Activated CD4-positive, alpha-beta T cell treated with anti-CD3 and anti-CD28 coated beads, Interleukin-2, amount 10 ng/mL, durations not matched to agents 24 days and 14 days (primary cell): ENCODE results near the gene USP17L28. TPM values are rescaled to one million over a fixed set of nuclear protein-coding genes. Genes with fewer than 3 reads are reported as not detected.
"Not testable (repeated sequence)": the region's sequence is repeated elsewhere in the genome, so short reads cannot be mapped to it uniquely, and the experiment has no call there.

Source experiments
- DNase-seq: peaks from one replicate; pipeline ENCODE4 v3.0.0; 2022
- H3K27ac Mint-ChIP-seq: one replicate; pipeline ENCODE4 v1.8.0; 2022; ENCODE audit warnings: mild to moderate bottlenecking, mixed read lengths
- H3K27me3 Mint-ChIP-seq: one replicate; pipeline ENCODE4 v1.8.0; 2022; ENCODE audit warnings: mixed read lengths
- H3K36me3 Mint-ChIP-seq: one replicate; pipeline ENCODE4 v1.8.0; 2022; ENCODE audit warnings: low read depth, mild to moderate bottlenecking, mixed read lengths
- H3K4me1 Mint-ChIP-seq: one replicate; pipeline ENCODE4 v1.8.0; 2021; ENCODE audit warnings: mixed read lengths
- H3K4me3 Mint-ChIP-seq: one replicate; pipeline ENCODE4 v1.8.0; 2022; ENCODE audit warnings: mild to moderate bottlenecking, moderate library complexity, mixed read lengths
- H3K9me3 Mint-ChIP-seq: one replicate; pipeline ENCODE4 v1.8.0; 2021; ENCODE audit warnings: mixed read lengths
- intact Hi-C: fragments of 100-400 bp; cut with micrococcal nuclease; formaldehyde crosslinking; loops from one replicate; pipeline ENCODE4 v1.15.1; 2023
- total RNA-seq: library from RNA; stranded (reverse); gene quantifications from 2 replicates; pipeline ENCODE4 v1.2.3, GENCODE V29; 2022

USP17L28 gene
- total RNA-seq, result not detected in 2 replicates

GRCh38 chr4:9348593-9348992 lies at the start of gene USP17L28:
Gene USP17L28, plus strand, starts transcription at chr4:9348893. Its CDS starts 0 bp downstream, at chr4:9348893.
- H3K36me3 Mint-ChIP-seq, H3K4me3 Mint-ChIP-seq, H3K4me1 Mint-ChIP-seq, H3K9me3 Mint-ChIP-seq, DNase-seq, H3K27me3 Mint-ChIP-seq, intact Hi-C loops, H3K27ac Mint-ChIP-seq: not testable (repeated sequence)

- H3K9me3 Mint-ChIP-seq, H3K4me1 Mint-ChIP-seq, H3K36me3 Mint-ChIP-seq, intact Hi-C loops, H3K4me3 Mint-ChIP-seq, H3K27me3 Mint-ChIP-seq, H3K27ac Mint-ChIP-seq: not testable (repeated sequence)
- DNase-seq, result peak; percentile 53
Measured at GRCh38 chr4:9324191-9324590, 24.5 kb upstream of the USP17L28 start.

GRCh38 chr4:9324865-9325264 lies 23.8 kb upstream of the USP17L28 start, which contains the start of gene USP17L24:
Gene USP17L24, plus strand, starts transcription at chr4:9325165. Its CDS starts 0 bp downstream, at chr4:9325165.
- H3K4me3 Mint-ChIP-seq, H3K4me1 Mint-ChIP-seq, H3K36me3 Mint-ChIP-seq, H3K9me3 Mint-ChIP-seq, H3K27me3 Mint-ChIP-seq, DNase-seq, intact Hi-C loops, H3K27ac Mint-ChIP-seq: not testable (repeated sequence)

GRCh38 chr4:9329611-9330010 lies 19.1 kb upstream of the USP17L28 start, which contains the start of gene USP17L25:
Gene USP17L25, plus strand, starts transcription at chr4:9329911. Its CDS starts 0 bp downstream, at chr4:9329911.
- H3K27me3 Mint-ChIP-seq, H3K36me3 Mint-ChIP-seq, H3K9me3 Mint-ChIP-seq, intact Hi-C loops, H3K27ac Mint-ChIP-seq, DNase-seq, H3K4me3 Mint-ChIP-seq, H3K4me1 Mint-ChIP-seq: not testable (repeated sequence)

GRCh38 chr4:9334358-9334757 lies 14.3 kb upstream of the USP17L28 start, which contains the start of gene USP17L26:
Gene USP17L26, plus strand, starts transcription at chr4:9334658. Its CDS starts 0 bp downstream, at chr4:9334658.
- H3K9me3 Mint-ChIP-seq, DNase-seq, H3K27ac Mint-ChIP-seq, H3K4me3 Mint-ChIP-seq, intact Hi-C loops, H3K36me3 Mint-ChIP-seq, H3K4me1 Mint-ChIP-seq, H3K27me3 Mint-ChIP-seq: not testable (repeated sequence)

GRCh38 chr4:9339103-9339502 lies 9.6 kb upstream of the USP17L28 start, which contains the start of gene USP17L5:
Gene USP17L5, plus strand, starts transcription at chr4:9339403. Its CDS starts 0 bp downstream, at chr4:9339403.
- H3K27ac Mint-ChIP-seq, H3K9me3 Mint-ChIP-seq, H3K4me1 Mint-ChIP-seq, intact Hi-C loops, H3K4me3 Mint-ChIP-seq, H3K36me3 Mint-ChIP-seq, H3K27me3 Mint-ChIP-seq, DNase-seq: not testable (repeated sequence)

GRCh38 chr4:9343848-9344247 lies 4.8 kb upstream of the USP17L28 start, which contains the start of gene USP17L27:
Gene USP17L27, plus strand, starts transcription at chr4:9344148. Its CDS starts 0 bp downstream, at chr4:9344148.
- intact Hi-C loops, H3K4me3 Mint-ChIP-seq, H3K36me3 Mint-ChIP-seq, H3K4me1 Mint-ChIP-seq, H3K27ac Mint-ChIP-seq, H3K27me3 Mint-ChIP-seq, H3K9me3 Mint-ChIP-seq, DNase-seq: not testable (repeated sequence)

- H3K4me1 Mint-ChIP-seq, H3K9me3 Mint-ChIP-seq, H3K27me3 Mint-ChIP-seq, H3K36me3 Mint-ChIP-seq, H3K4me3 Mint-ChIP-seq, DNase-seq, H3K27ac Mint-ChIP-seq, intact Hi-C loops: not testable (repeated sequence)
Measured at GRCh38 chr4:9350866-9351265, 2.2 kb downstream of the USP17L28 start.

GRCh38 chr4:9353338-9353737 lies 4.6 kb downstream of the USP17L28 start, which contains the start of gene USP17L29:
Gene USP17L29, plus strand, starts transcription at chr4:9353638. Its CDS starts 0 bp downstream, at chr4:9353638.
- H3K27ac Mint-ChIP-seq, H3K4me3 Mint-ChIP-seq, H3K9me3 Mint-ChIP-seq, H3K4me1 Mint-ChIP-seq, intact Hi-C loops, DNase-seq, H3K27me3 Mint-ChIP-seq, H3K36me3 Mint-ChIP-seq: not testable (repeated sequence)

- H3K4me1 Mint-ChIP-seq, intact Hi-C loops, H3K9me3 Mint-ChIP-seq, H3K4me3 Mint-ChIP-seq, H3K36me3 Mint-ChIP-seq, H3K27me3 Mint-ChIP-seq, H3K27ac Mint-ChIP-seq, DNase-seq: not testable (repeated sequence)
Measured at GRCh38 chr4:9362829-9363228, 14.1 kb downstream of the USP17L28 start, which contains the start of gene USP17L30. Gene USP17L30, plus strand, starts transcription at chr4:9363129. Its CDS starts 0 bp downstream, at chr4:9363129.

GRCh38 chr4:9379881-9380280 lies 31.2 kb downstream of the USP17L28 start:
- DNase-seq, result peak; percentile 47
- H3K27me3 Mint-ChIP-seq, H3K36me3 Mint-ChIP-seq, H3K27ac Mint-ChIP-seq, intact Hi-C loops, H3K9me3 Mint-ChIP-seq, H3K4me1 Mint-ChIP-seq: not testable (repeated sequence)
- H3K4me3 Mint-ChIP-seq, result peak overlapping the region; percentile 28

GRCh38 chr4:9381012-9381534 lies 32.4 kb downstream of the USP17L28 start:
- H3K9me3 Mint-ChIP-seq, H3K4me1 Mint-ChIP-seq, intact Hi-C loops, H3K36me3 Mint-ChIP-seq, H3K27me3 Mint-ChIP-seq, H3K27ac Mint-ChIP-seq: not testable (repeated sequence)
- peak overlapping the region; percentile 65 for H3K4me3 Mint-ChIP-seq
- DNase-seq, result peak; percentile 88

GRCh38 chr4:9384126-9384525 lies 35.4 kb downstream of the USP17L28 start:
- Mint-ChIP-seq H3K27me3 (peaks cover 2% of the 10 kb centered on the region), H3K27ac (no peak overlapping the region), H3K36me3 (no peaks in the 10 kb centered on the region), H3K9me3 (no peaks in the 10 kb centered on the region), H3K4me1 (no peaks in the 10 kb centered on the region), H3K4me3 (no peak overlapping the region)
- peak; percentile 42 for DNase-seq
- intact Hi-C loops, result no loop called here

GRCh38 chr4:9389001-9389400 lies 40.3 kb downstream of the USP17L28 start:
- H3K9me3 Mint-ChIP-seq, H3K27me3 Mint-ChIP-seq, H3K4me1 Mint-ChIP-seq, H3K27ac Mint-ChIP-seq, intact Hi-C loops, DNase-seq, H3K4me3 Mint-ChIP-seq, H3K36me3 Mint-ChIP-seq: not testable (repeated sequence)
